ENCODE measurements around the gene ADSL.

DNA sequence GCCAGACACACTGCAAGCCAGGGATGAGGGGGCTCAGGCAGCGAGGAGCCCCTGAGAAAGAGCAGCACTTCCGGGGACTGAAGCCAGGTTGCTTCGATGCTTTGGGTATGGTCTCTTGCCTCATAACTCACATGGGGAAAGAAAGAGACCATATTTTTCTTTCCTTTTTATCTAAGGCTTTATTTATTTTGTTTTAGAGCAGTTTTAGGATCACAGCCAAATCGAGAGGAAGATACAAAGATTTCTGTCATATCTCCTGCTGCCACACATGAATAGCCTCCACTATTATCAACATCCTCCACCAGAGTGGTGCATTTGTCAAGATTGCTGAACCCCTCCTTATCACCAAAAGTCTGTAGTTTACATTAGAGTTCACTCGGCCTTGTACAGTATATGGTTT lies 24.3 kb upstream of the ADSL start:
- TF ChIP-seq NFRKB (IDR thresholded peaks at IDR 0.05; ENCODE audit: low read depth): no peak
- TF ChIP-seq POLR2AphosphoS5 (IDR thresholded peaks at IDR 0.05; ENCODE audit: control insufficient read depth, insufficient read depth, low read depth, low read length): peak; percentile 91
- TF ChIP-seq HNRNPH1 (optimal IDR thresholded peaks at IDR 0.05; ENCODE audit: low read depth, low read length): no peak
- TF ChIP-seq YY1 (IDR thresholded peaks at IDR 0.05; ENCODE audit: borderline replicate concordance in 1 of 3, control insufficient read depth in 1 of 3, extremely low read depth in 1 of 3, insufficient read depth in 3 of 3, insufficient read length in 1 of 3, insufficient replicate concordance in 2 of 3, low read depth in 1 of 3, low read length in 2 of 3): no peak
- TF ChIP-seq, protein P1, sequence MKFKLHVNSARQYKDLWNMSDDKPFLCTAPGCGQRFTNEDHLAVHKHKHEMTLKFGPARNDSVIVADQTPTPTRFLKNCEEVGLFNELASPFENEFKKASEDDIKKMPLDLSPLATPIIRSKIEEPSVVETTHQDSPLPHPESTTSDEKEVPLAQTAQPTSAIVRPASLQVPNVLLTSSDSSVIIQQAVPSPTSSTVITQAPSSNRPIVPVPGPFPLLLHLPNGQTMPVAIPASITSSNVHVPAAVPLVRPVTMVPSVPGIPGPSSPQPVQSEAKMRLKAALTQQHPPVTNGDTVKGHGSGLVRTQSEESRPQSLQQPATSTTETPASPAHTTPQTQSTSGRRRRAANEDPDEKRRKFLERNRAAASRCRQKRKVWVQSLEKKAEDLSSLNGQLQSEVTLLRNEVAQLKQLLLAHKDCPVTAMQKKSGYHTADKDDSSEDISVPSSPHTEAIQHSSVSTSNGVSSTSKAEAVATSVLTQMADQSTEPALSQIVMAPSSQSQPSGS (CRISPR knock-in tag; IDR thresholded peaks at IDR 0.05): no peak
- peak; percentile 95 for TF ChIP-seq CBFA2T3 (IDR thresholded peaks at IDR 0.05)
- TF ChIP-seq KLF6 (CRISPR knock-in tag; IDR thresholded peaks at IDR 0.05; ENCODE audit: borderline replicate concordance): no peak
- TF ChIP-seq RUNX1 (IDR thresholded peaks at IDR 0.05; ENCODE audit: low read depth): no peak
- TF ChIP-seq GABPA (tag; conservative IDR thresholded peaks at IDR 0.05; ENCODE audit: low read depth): no peak
- TF ChIP-seq, protein P2, sequence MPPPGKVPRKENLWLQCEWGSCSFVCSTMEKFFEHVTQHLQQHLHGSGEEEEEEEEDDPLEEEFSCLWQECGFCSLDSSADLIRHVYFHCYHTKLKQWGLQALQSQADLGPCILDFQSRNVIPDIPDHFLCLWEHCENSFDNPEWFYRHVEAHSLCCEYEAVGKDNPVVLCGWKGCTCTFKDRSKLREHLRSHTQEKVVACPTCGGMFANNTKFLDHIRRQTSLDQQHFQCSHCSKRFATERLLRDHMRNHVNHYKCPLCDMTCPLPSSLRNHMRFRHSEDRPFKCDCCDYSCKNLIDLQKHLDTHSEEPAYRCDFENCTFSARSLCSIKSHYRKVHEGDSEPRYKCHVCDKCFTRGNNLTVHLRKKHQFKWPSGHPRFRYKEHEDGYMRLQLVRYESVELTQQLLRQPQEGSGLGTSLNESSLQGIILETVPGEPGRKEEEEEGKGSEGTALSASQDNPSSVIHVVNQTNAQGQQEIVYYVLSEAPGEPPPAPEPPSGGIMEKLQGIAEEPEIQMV (tag; conservative IDR thresholded peaks at IDR 0.05; ENCODE audit: low read depth): no peak
- TF ChIP-seq, protein P3, sequence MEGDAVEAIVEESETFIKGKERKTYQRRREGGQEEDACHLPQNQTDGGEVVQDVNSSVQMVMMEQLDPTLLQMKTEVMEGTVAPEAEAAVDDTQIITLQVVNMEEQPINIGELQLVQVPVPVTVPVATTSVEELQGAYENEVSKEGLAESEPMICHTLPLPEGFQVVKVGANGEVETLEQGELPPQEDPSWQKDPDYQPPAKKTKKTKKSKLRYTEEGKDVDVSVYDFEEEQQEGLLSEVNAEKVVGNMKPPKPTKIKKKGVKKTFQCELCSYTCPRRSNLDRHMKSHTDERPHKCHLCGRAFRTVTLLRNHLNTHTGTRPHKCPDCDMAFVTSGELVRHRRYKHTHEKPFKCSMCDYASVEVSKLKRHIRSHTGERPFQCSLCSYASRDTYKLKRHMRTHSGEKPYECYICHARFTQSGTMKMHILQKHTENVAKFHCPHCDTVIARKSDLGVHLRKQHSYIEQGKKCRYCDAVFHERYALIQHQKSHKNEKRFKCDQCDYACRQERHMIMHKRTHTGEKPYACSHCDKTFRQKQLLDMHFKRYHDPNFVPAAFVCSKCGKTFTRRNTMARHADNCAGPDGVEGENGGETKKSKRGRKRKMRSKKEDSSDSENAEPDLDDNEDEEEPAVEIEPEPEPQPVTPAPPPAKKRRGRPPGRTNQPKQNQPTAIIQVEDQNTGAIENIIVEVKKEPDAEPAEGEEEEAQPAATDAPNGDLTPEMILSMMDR (IDR thresholded peaks at IDR 0.05 in 2 of 3, conservative IDR thresholded peaks at IDR 0.05 in 1 of 3; ENCODE audit: insufficient read depth in 2 of 3, low read depth in 1 of 3, low read length in 3 of 3): no peak

Data from K562 (cell line).